AG09319 (cell line): ENCODE measurements around the gene DLGAP1.

Experiments used
- DNase-seq: peaks from one replicate; pipeline ENCODE4 v3.0.0-alpha.2; 2010; ENCODE audit warnings: low read depth; ENCODE audit errors: extremely low read depth
- TF ChIP-seq, protein P1 (sequence below): IDR thresholded peaks from 2 replicates; pipeline ENCODE4 v1.5.1; 2011; ENCODE audit warnings: low read depth, mild to moderate bottlenecking, inconsistent platforms, low read length, moderate library complexity

Gene DLGAP1

DNA sequence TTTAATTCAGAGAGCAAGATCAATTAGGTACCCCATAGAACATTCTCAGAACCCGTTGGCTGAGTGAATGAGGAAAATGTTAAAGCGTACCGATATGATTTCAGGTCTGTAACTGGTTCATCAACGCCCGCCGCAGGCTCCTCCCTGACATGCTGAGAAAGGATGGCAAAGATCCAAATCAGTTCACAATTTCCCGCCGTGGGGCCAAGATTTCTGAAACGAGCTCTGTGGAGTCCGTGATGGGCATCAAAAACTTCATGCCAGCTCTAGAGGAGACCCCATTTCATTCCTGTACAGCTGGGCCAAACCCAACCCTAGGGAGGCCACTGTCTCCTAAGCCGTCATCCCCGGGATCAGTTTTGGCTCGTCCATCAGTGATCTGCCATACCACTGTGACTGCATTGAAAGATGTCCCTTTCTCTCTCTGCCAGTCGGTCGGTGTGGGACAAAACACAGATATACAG is 997.8 kb downstream of the DLGAP1 start:
- TF ChIP-seq, protein P1, sequence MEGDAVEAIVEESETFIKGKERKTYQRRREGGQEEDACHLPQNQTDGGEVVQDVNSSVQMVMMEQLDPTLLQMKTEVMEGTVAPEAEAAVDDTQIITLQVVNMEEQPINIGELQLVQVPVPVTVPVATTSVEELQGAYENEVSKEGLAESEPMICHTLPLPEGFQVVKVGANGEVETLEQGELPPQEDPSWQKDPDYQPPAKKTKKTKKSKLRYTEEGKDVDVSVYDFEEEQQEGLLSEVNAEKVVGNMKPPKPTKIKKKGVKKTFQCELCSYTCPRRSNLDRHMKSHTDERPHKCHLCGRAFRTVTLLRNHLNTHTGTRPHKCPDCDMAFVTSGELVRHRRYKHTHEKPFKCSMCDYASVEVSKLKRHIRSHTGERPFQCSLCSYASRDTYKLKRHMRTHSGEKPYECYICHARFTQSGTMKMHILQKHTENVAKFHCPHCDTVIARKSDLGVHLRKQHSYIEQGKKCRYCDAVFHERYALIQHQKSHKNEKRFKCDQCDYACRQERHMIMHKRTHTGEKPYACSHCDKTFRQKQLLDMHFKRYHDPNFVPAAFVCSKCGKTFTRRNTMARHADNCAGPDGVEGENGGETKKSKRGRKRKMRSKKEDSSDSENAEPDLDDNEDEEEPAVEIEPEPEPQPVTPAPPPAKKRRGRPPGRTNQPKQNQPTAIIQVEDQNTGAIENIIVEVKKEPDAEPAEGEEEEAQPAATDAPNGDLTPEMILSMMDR = no peak
- DNase-seq = no peak

DNA sequence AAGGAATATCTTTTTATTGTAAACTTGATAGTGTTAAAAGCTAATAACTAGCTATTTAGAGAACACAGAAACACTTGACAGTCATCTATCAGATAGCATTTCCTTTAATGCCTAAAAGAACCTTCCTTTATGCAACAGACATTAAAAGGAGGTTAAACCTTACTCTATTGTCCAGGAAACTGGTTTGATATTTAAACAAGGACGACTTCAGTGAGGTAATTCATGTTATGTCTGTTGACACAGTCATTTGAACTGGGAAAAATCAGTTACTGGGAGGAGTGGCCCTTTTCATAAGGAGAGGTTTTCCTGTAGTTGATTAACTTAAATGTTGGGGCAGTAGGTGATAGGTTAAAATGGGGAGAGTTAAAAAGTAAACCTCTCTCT is 998.4 kb downstream of the DLGAP1 start:
- no peak for DNase-seq
- TF ChIP-seq, protein P1 = no peak

GRCh38 chr18:3455907-3456685 is 999.0 kb downstream of the DLGAP1 start:
- TF ChIP-seq, protein P1 = no peak
- DNase-seq = no peak

DNA sequence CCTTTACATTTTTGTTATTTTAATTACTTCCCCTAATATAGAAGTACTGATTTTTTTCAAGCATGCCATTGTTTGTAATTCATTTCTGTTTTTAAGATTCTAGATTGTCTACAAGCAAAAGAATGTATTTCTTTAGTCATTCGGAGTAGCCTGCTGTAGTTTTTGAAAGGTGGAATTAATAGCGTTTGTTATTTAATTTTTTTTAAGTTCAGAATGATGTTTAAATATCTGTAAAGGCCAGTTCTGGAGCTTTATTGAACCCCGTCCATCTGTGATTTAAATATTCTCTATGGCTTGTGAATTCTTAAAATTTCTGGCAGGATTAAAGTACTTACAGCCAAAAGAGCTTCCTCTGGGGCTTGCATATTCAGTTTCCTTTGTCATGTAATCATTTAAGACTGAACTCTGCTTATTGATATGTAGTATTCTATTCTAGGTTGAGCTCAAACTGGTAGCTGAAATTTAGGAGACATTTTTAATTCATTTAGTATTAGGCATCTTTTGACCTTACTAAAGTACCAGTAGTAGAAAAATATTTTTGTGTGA is 999.9 kb downstream of the DLGAP1 start:
- no peak for DNase-seq
- TF ChIP-seq, protein P1 = no peak

DNA sequence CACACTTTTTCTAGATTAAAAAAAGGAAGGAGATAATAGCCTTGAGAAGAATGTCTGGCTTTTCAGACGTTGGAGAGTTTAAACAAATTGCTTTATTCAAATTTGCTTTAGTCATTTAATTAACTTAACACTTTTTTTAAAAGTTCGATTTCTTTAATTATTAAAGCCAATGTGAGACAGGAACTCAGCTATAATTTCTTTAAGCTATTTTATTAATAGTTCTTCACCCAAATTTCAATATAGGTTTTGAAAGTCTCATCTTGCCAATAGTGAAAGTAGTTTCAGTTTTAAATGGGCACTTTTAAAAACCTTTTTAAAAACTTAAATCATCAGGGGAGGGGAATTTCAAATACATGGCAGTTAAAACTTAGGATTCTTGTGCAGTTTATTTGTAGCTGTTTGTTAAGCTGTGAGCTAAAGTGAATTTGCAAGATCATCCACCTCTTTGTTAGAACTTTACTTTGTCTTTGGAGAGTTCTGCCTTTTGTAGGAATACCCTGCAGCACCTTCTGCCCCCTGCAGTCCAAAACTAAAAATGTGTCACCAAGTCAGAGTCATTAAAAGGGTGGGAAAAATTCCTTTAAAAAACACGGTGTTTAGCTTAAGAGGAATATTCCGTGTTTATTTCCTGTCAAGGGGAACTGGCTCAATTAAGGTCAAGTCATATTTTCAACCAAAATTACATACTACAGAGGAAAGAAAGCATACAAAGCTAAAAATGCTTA is 1000.6 kb downstream of the DLGAP1 start:
- no peak for DNase-seq

GRCh38 chr18:3453540-3454364 is 1001.4 kb downstream of the DLGAP1 start:
- TF ChIP-seq, protein P1 = no peak

More for the DNA sequence above, 1000.6 kb downstream of the DLGAP1 start:
- TF ChIP-seq, protein P1 = peak; percentile 71

More at GRCh38 chr18:3453540-3454364, 1001.4 kb downstream of the DLGAP1 start:
- DNase-seq = peak; percentile 97
